Stimulated activated CD4-positive, alpha-beta T cell treated with anti-CD3 and anti-CD28 coated beads, Interleukin-4, amount 100 ng/mL, for 4 hours (primary cell): ENCODE results near the gene SPATA9.

Experiments
- DNase-seq, 2 experiments: peaks; one replicate each; pipeline ENCODE4 v3.0.0-alpha.2; 2020

SPATA9 gene

GRCh38 chr5:95682891-95683290 is at the start of gene SPATA9:
TSS of gene SPATA9 (minus strand) at chr5:95682991. CDS start at chr5:95682854, 137 bp downstream.
- DNase-seq, result no peak

GRCh38 chr5:95731571-95732554 is 49.1 kb upstream of the SPATA9 start:
- DNase-seq, result peak in 1 of 2 experiments; percentile 10

GRCh38 chr5:95730730-95731570 is 48.2 kb upstream of the SPATA9 start, which contains the start of gene RHOBTB3:
TSS of gene RHOBTB3 (plus strand) at chr5:95731336. CDS start at chr5:95731683, 347 bp downstream.
- DNase-seq, result peak; percentile 34 to 55

GRCh38 chr5:95730011-95730700 is 47.4 kb upstream of the SPATA9 start:
- no peak for DNase-seq

GRCh38 chr5:95729115-95730010 is 46.6 kb upstream of the SPATA9 start:
- no peak for DNase-seq

- no peak for DNase-seq
Measured at GRCh38 chr5:95728494-95729114, 45.8 kb upstream of the SPATA9 start.

GRCh38 chr5:95727764-95728191 is 45.0 kb upstream of the SPATA9 start:
- DNase-seq, result no peak

- no peak for DNase-seq
Measured at GRCh38 chr5:95726811-95727763, 44.3 kb upstream of the SPATA9 start.

GRCh38 chr5:95725937-95726810 is 43.4 kb upstream of the SPATA9 start:
- no peak for DNase-seq

- no peak for DNase-seq
Measured at GRCh38 chr5:95725071-95725820, 42.5 kb upstream of the SPATA9 start.

GRCh38 chr5:95723632-95724369 is 41.0 kb upstream of the SPATA9 start:
- no peak for DNase-seq

GRCh38 chr5:95721582-95722295 is 38.9 kb upstream of the SPATA9 start:
- DNase-seq, result no peak

- no peak for DNase-seq
Measured at GRCh38 chr5:95720094-95720786, 37.4 kb upstream of the SPATA9 start.

- DNase-seq, result no peak
Measured at GRCh38 chr5:95718738-95719137, 35.9 kb upstream of the SPATA9 start.

GRCh38 chr5:95718203-95718602 is 35.4 kb upstream of the SPATA9 start:
- DNase-seq, result peak in 1 of 2 experiments; percentile 10

- DNase-seq, result no peak
Measured at GRCh38 chr5:95717439-95717838, 34.6 kb upstream of the SPATA9 start.
